CD14-positive monocyte (primary cell): ENCODE data around the gene DPYD. TPM values are rescaled to one million over a fixed set of nuclear protein-coding genes. Genes with fewer than 3 reads are reported as not detected.

ENCODE experiments used
- DNase-seq, 3 donors: peaks; one replicate each; pipeline ENCODE4 v3.0.0-alpha.2; 2011 to 2022
- H2AFZ ChIP-seq: 2 replicates; pipeline ENCODE4 v1.6.0; 2012; ENCODE audit warnings: mild to moderate bottlenecking, low read depth, low read length, inconsistent platforms; ENCODE audit not compliant: insufficient read depth, poor library complexity, severe bottlenecking
- H3K27ac ChIP-seq, 2 donors: 1 replicate in 1 of 2; 2 replicates in 1 of 2; pipeline ENCODE4 v1.5.1; 2012 to 2013; ENCODE audit warnings: low read length in 2 of 2, control low read depth in 1 of 2, inconsistent platforms in 1 of 2, low read depth in 1 of 2, mild to moderate bottlenecking in 1 of 2
- H3K27me3 ChIP-seq, 2 donors: one replicate each; pipeline versions ENCODE4 v1.6.0 to v1.6.1; 2011 to 2013; ENCODE audit warnings: low read length in 2 of 2; ENCODE audit not compliant: control insufficient read depth in 2 of 2, insufficient read depth in 2 of 2
- H3K36me3 ChIP-seq, 2 donors: replicated peaks in 1 of 2; 1 replicate in 1 of 2; 2 replicates in 1 of 2; pipeline versions ENCODE4 v1.5.1 to v1.6.1; 2012 to 2013; ENCODE audit warnings: low read length in 2 of 2, control low read depth in 1 of 2, inconsistent platforms in 1 of 2, mild to moderate bottlenecking in 1 of 2; ENCODE audit not compliant: insufficient read depth in 2 of 2, control insufficient read depth in 1 of 2
- H3K4me1 ChIP-seq, 2 donors: 1 replicate in 1 of 2; 2 replicates in 1 of 2; pipeline versions ENCODE4 v1.5.1 to v1.6.1; 2012 to 2013; ENCODE audit warnings: low read length in 2 of 2, control low read depth in 1 of 2, inconsistent platforms in 1 of 2, mild to moderate bottlenecking in 1 of 2, moderate library complexity in 1 of 2; ENCODE audit not compliant: insufficient read depth in 2 of 2, control insufficient read depth in 1 of 2
- H3K4me2 ChIP-seq: replicated peaks from 2 replicates; pipeline ENCODE3; 2012; ENCODE audit warnings: low read length, moderate library complexity, mild to moderate bottlenecking; ENCODE audit not compliant: poor library complexity, severe bottlenecking; ENCODE audit errors: extremely low read depth
- H3K4me3 ChIP-seq, 3 experiments: fragments of 200-600 bp in 1 of 3; sonication (generic) in 1 of 3; replicated peaks in 1 of 3; 1 replicate in 2 of 3; 2 replicates in 1 of 3; pipeline ENCODE4 v1.5.1; 2011 to 2013; ENCODE audit warnings: low read length in 3 of 3, mild to moderate bottlenecking in 3 of 3, control low read depth in 2 of 3, low read depth in 2 of 3, inconsistent platforms in 1 of 3, moderate library complexity in 1 of 3
- H3K79me2 ChIP-seq: 2 replicates; pipeline ENCODE4 v1.6.0; 2012; ENCODE audit warnings: mild to moderate bottlenecking, control low read depth, inconsistent platforms, low read length, moderate library complexity; ENCODE audit not compliant: insufficient read depth
- H3K9ac ChIP-seq: 2 replicates; pipeline ENCODE4 v1.6.0; 2017; ENCODE audit warnings: low read length, mild to moderate bottlenecking; ENCODE audit not compliant: insufficient read depth, poor library complexity, severe bottlenecking
- H3K9me3 ChIP-seq, 2 donors: replicated peaks in 1 of 2; 1 replicate in 1 of 2; 2 replicates in 1 of 2; pipeline versions ENCODE4 v1.5.1 to v1.6.1; 2012 to 2013; ENCODE audit warnings: low read length in 2 of 2, control low read depth in 1 of 2; ENCODE audit not compliant: control insufficient read depth in 1 of 2, insufficient read depth in 1 of 2
- H4K20me1 ChIP-seq: 2 replicates; pipeline ENCODE4 v1.6.0; 2012; ENCODE audit warnings: mild to moderate bottlenecking, low read length, control low read depth, moderate library complexity; ENCODE audit not compliant: insufficient read depth
- H3K27ac Mint-ChIP-seq, 7 donors: one replicate each; pipeline ENCODE4 v1.8.0; 2020; ENCODE audit warnings: mild to moderate bottlenecking in 7 of 7, mixed read lengths in 7 of 7, moderate library complexity in 6 of 7, inconsistent platforms in 2 of 7
- H3K27me3 Mint-ChIP-seq, 3 donors: one replicate each; pipeline ENCODE4 v1.8.0; 2021 to 2022; ENCODE audit warnings: low read depth in 3 of 3, mild to moderate bottlenecking in 3 of 3, mixed read lengths in 3 of 3, moderate library complexity in 3 of 3, inconsistent platforms in 1 of 3
- H3K36me3 Mint-ChIP-seq, 2 donors: one replicate each; pipeline ENCODE4 v1.8.0; 2020; ENCODE audit warnings: mixed read lengths in 2 of 2, inconsistent platforms in 1 of 2, mild to moderate bottlenecking in 1 of 2
- H3K4me1 Mint-ChIP-seq: one replicate; pipeline ENCODE4 v1.8.0; 2020; ENCODE audit warnings: mild to moderate bottlenecking, mixed read lengths
- H3K4me3 Mint-ChIP-seq, 2 donors: one replicate each; pipeline ENCODE4 v1.8.0; 2020; ENCODE audit warnings: mild to moderate bottlenecking in 2 of 2, mixed read lengths in 2 of 2, moderate library complexity in 1 of 2
- H3K9me3 Mint-ChIP-seq, 7 donors: one replicate each; pipeline ENCODE4 v1.8.0; 2020 to 2022; ENCODE audit warnings: mixed read lengths in 7 of 7, mild to moderate bottlenecking in 6 of 7, moderate library complexity in 6 of 7, inconsistent platforms in 2 of 7
- WGBS: methylation state at CpG from one replicate; pipeline ENCODE4 v1.1.5; 2013; ENCODE audit warnings: missing lambda C conversion rate; ENCODE audit not compliant: insufficient coverage; 5-methylcytosine and 5-hydroxymethylcytosine counted together
- intact Hi-C, 2 donors: fragments of 100-400 bp; cut with micrococcal nuclease; formaldehyde crosslinking; loops; one replicate each; pipeline versions ENCODE4 v1.15.0 to v1.15.1; 2023
- polyA plus RNA-seq, 3 donors: library from polyadenylated mRNA; depleted of rRNA in 1 of 3; unstranded in 2 of 3; stranded (reverse) in 1 of 3; fragments of 300-500 nt in 2 of 3; fragments of >200 nt in 1 of 3; fragmentation: Illumina TruSeq in 2 of 3; gene quantifications; 1 replicate in 2 of 3; 2 replicates in 1 of 3; pipeline ENCODE4 v1.2.3, GENCODE V29; 2012 to 2021
- TF ChIP-seq, protein P1 (sequence below): fragments of 200-600 bp; IDR thresholded peaks from one replicate; pipeline ENCODE4 v1.8.0; 2022; ENCODE audit warnings: antibody characterized with exemption, mild to moderate bottlenecking

Gene DPYD
- polyA plus RNA-seq, 3 donors, result 87.6 to 171 (median 144) TPM

GRCh38 chr1:97886199-97886598 lies 34.6 kb downstream of the DPYD start:
- peaks cover 92% of the 10 kb centered on the region for H3K79me2 ChIP-seq
- intact Hi-C loops, result no loop called here
- WGBS, result no CpG with 5 or more reads among the region's 1 CpG
- peaks cover 99% of the 10 kb centered on the region for H4K20me1 ChIP-seq
- peaks cover 9 to 20% (median 14%) of the 10 kb centered on the region in 7 donors for H3K9me3 Mint-ChIP-seq
- H3K27ac ChIP-seq, result peak overlapping the region in 1 of 2 donors; percentile 74
- no peak for DNase-seq
- H3K27me3 Mint-ChIP-seq, result no peaks in the 10 kb centered on the region
- no peak overlapping the region for H2AFZ ChIP-seq
- H3K27me3 ChIP-seq, result no peaks in the 10 kb centered on the region
- H3K9ac ChIP-seq, result no peak overlapping the region
- H3K4me2 ChIP-seq, result no peak overlapping the region
- TF ChIP-seq, protein P1, sequence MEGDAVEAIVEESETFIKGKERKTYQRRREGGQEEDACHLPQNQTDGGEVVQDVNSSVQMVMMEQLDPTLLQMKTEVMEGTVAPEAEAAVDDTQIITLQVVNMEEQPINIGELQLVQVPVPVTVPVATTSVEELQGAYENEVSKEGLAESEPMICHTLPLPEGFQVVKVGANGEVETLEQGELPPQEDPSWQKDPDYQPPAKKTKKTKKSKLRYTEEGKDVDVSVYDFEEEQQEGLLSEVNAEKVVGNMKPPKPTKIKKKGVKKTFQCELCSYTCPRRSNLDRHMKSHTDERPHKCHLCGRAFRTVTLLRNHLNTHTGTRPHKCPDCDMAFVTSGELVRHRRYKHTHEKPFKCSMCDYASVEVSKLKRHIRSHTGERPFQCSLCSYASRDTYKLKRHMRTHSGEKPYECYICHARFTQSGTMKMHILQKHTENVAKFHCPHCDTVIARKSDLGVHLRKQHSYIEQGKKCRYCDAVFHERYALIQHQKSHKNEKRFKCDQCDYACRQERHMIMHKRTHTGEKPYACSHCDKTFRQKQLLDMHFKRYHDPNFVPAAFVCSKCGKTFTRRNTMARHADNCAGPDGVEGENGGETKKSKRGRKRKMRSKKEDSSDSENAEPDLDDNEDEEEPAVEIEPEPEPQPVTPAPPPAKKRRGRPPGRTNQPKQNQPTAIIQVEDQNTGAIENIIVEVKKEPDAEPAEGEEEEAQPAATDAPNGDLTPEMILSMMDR, result no peak
- H3K9me3 ChIP-seq, result peaks cover 11 to 15% of the 10 kb centered on the region in 2 donors
- peaks cover 22 to 31% of the 10 kb centered on the region in 2 donors for H3K36me3 Mint-ChIP-seq
- H3K4me3 ChIP-seq, result no peak overlapping the region
- H3K4me3 Mint-ChIP-seq, result no peak overlapping the region
- peaks cover 7 to 10% of the 10 kb centered on the region in 2 donors for H3K4me1 ChIP-seq
- peak overlapping the region in 5 of 7 donors; percentile 3 to 68 (median 52) for H3K27ac Mint-ChIP-seq
- peaks cover 20% of the 10 kb centered on the region in 2 donors for H3K36me3 ChIP-seq
- H3K4me1 Mint-ChIP-seq, result peaks cover 25% of the 10 kb centered on the region

DNA sequence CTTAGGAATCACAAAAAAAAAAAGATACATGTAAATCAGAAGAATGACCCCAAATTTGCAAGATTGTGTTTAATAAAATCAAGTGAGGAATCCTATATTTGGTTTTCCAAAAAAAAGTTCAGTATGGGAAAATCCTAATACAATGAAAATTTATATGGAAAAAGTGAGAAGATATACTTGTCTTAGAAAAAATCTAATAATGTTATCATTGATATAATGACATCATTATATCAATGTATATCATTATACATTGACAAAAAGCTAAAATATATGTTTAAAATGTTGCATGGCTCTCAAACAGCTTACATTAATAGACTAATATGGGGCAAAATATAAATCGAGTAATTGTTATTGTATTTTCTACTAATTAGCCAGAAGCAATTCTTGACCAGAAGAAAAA lies 37.0 kb downstream of the DPYD start:
- H3K27ac Mint-ChIP-seq, result peak overlapping the region in 1 of 7 donors; percentile 6

More for the DNA sequence above, 37.0 kb downstream of the DPYD start:
- Histone ChIP-seq H3K27ac (no peak overlapping the region), H3K79me2 (peaks cover 89% of the 10 kb centered on the region), H3K27me3 (no peaks in the 10 kb centered on the region), H2AFZ (no peak overlapping the region), H3K4me2 (no peak overlapping the region), H4K20me1 (peaks cover 99% of the 10 kb centered on the region), H3K9ac (no peak overlapping the region), H3K4me1 (peaks cover 7 to 10% of the 10 kb centered on the region in 2 donors), H3K36me3 (peaks cover 40 to 42% of the 10 kb centered on the region in 2 donors), H3K9me3 (peaks cover 8 to 14% of the 10 kb centered on the region in 2 donors), H3K4me3 (no peak overlapping the region)
- TF ChIP-seq, protein P1, result no peak
- Mint-ChIP-seq H3K4me3 (no peak overlapping the region), H3K9me3 (peaks cover 7 to 14% (median 11%) of the 10 kb centered on the region in 7 donors), H3K4me1 (peaks cover 25% of the 10 kb centered on the region), H3K36me3 (peaks cover 36 to 41% of the 10 kb centered on the region in 2 donors), H3K27me3 (no peaks in the 10 kb centered on the region)
- DNase-seq, result no peak
- no CpG with 5 or more reads among the region's 1 CpG for WGBS
- intact Hi-C loops, result no loop called here
